ENCODE results near the gene PNPLA3.

The PNPLA3 gene

DNA sequence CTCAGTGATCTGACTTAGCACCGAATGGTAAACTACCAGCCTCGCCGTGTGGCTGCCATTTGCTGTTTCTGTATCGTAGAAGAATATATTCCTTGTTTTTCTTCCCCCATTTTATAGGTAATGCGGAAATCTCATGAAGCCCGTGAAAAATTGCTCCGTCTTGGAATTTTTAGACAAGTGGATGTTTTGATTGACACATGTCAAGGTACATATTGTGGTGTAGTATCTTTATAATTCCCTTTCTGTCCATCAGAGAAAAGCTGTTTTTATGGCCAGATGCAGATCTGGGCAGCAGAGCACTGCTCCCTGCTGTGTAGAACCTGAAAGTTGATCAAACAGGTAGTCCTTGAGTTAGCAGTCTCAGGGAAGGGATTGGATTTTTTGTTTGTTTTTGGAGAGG is 45.0 kb downstream of the PNPLA3 start:
- no peak for DNase-seq

DNA sequence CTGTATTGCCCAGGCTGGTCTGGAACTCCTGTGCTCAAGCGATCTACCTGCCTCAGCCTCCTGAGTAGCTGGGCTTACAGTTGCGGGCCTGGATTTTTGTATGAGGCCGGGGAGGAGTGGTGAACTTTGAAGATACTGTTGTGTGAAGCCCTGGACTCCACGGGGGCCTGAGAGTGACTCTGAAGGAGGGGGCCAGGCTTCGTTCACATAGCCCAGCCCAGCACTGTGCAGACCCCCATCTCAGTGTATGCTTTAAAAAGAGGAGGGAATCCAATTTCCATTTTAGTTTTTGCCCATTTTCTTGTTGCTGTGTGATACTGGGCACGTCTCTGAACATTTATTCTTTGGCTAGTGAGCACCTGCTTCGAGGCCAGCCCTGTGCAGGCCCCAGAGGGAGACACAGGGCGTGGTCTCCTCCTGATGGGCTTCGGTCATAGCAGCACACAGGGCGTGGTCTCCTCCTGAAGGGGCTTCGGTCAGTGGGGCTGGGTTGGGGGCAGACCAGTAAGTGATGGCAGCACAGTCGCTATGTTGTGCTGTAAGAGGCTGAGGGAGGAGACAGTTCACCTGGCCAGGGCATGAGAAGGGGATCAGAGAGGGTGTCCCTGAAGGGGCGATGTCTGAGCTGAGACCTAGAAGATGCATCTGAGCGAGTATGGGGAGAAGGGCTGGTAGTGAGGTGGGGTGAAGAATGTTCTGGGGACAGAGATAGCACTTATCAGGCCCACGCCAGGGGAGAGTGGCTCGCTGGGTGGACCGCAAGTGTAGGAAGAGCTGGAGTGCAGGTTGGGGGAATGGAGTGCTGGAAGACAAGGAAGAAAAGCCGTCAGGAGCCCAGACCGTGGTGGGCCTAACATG is 45.6 kb downstream of the PNPLA3 start:
- DNase-seq: no peak

DNA sequence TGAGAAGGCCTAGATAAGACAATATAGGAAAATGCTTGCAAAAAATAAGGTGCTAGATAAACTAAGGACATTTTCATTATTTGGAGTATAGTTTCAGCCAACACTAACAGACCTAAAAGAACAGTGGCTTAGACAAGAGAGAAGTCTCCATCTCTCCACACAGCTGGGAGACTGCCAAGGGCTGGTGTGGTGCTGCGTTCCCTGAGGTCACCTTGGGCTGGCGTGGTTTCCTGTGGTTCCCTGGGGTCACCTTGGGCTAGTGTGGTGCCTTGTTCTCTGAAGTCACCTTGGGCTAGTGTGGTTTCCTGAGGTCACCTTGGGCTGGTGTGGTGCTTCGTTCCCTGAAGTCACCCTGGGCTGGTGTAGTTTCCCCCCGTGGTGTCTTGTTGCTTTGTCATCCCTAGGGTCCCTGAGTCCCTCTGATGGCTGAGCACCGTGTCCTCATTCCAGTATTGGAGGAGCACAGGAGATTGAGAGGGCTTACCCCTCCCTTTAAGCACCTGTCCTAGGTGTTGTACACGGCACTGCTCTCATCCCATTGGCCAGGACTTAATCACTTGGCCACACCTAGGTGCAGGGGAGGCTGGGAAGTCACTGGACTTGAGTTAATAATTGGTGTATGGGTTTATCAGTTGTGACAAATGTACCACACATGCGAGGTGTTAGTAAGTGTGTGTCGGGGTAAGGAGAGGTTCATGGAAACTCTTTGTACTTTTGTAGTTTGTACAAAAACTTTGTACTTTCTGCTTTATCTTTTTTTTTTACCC is 46.6 kb downstream of the PNPLA3 start:
- DNase-seq: no peak

DNA sequence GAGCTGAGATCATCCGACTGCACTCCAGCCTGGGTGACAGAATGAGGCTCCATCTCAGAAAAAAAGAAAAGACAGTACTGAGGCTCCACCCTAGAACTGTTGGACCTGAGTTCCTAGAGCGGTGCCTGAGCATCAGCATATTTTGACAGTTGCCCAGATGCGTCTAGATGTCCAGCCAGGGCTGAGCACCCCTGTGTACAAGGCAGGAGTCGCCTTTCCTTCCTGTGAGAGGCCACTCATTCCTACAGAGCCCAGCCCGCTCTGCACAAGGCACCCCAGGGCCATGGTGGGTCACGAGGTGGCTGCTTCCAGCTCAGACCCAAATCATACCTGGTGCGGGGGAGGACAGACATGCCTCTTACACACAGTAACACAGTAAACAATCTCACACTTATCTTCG is 47.5 kb downstream of the PNPLA3 start:
- DNase-seq: no peak

DNA sequence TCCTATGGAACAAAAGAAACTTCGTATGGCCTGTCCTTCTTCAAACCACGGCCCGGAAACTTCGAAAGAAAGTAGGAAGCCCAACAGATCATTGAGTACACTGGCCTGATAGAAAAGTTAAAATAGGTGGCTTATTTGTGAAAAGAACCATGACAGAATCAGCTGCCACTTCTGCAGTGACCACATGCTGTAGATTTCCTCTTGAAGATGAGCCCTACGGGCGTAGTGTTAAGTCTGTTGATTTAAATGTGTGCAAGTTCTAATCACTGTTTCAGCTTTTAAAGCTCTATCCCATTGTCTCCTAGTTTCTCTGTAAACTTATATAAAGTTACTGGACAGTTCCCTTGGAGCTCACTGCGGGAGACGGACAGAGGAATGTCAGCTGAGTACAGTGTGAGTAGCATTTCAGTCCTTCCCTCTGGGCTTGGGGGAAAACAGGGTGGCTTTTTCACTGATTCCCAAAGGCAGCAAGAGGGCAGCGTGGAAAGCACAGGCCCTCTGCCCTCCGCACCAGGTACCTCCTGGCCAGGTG is 49.4 kb downstream of the PNPLA3 start:
- no peak for DNase-seq

DNA sequence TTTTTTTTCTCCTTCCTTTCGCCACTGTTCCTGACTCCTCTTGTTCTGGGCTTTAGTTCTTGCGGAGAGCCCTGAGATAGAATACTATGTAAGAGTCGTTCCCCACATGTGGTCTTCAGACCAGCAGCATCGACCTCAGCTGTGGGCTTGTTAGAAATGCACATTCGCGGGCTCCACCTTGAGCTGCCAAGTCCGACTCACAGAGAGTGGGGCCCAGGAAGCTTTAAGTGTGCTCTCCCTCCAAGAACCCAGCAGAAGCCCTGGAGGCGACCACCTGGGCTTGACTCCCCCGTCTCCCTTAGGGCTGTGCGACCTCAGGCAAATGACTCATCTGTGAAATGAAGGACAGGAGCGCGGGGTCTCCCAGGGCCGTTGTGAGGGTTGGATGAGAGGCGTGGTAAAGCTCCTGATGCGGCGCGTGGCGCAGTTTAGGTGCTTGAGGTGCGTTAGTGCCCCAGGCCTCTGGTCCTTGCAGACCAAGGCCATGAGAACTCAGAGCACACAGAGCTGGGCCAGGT is 50.5 kb downstream of the PNPLA3 start:
- no peak for DNase-seq

DNA sequence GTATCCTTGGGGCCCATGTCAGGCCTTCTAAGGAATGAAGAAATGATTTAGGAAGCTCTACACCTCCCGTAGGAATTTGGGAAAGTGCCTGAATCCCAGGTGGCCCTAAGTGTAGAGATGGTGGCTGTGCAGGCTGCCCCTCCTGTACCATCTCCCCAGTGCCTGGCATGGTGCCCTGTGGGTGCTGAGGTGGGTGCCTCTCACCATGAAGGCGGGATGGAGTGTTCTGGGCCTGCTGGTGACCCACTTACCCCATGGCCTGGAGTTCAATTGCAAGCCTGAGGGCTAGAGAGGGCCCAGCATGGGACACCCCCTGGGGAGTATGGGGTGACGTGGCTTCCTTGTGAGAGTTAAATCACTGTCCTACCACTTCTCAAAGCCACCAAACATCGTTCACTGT is 51.4 kb downstream of the PNPLA3 start:
- DNase-seq: no peak

DNA sequence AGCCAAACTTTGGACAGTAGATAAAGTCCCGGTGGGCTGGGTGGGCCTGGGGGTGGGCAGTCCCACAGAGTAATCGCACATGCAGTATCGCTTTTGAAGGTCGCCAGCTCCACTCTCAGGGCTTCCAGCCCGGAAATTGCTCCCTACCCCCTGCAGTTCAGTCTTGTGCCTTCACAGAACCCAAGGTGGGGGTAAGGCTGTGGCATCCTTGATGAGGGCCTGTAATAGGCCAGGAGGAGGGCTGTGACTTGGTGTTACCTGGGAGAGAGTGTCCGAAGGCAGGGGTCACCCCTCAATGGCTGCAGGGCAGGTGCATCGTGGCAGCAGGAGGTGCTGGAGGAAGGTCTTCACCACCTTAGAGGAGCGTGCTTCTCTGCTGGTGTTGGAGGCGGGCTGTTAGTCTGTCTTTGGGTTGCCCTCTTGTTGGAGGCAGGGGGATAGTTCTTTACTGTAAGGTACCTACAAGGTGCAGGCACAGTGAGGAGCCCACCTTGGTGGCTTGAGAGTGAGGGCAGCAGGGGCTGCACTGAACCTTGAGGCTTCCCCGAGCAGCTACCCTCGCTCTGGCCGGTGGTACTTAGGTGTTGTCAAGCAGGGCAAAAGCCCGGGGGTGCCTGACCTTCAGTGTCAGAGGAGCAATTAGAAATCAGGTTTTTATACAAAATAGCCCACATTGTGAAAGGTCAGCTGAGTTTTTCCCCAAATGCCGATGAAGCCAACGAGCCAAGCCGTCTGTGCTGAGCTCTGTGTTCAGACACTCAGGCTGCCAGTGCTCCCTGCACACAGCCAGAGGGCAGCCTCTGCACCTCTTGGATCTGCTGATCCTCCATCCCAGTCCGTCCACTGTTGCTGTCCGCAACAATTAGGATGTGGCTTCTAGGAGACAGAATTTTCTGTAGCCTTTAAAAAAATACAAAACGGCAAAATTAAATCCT is 53.5 kb downstream of the PNPLA3 start:
- DNase-seq: no peak

DNA sequence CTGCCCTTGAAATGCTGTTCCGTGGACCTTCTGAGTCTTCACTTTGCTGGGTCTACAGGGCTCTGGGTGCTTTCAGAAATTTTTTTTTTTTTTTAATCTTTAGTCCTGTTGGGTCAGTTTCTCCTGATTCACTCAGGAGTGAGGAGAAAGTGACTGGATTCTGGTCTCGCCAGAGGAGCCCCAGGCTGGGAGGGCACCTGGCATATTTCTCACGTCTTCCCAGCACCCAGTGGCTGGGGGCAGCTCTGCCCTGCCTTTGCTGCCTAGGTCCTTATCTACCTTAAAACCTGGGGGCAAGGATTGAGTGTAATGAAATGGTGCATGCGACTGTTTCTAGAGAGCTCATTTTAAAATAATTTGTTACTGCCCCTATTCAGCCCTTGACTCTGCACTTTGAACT is 55.0 kb downstream of the PNPLA3 start:
- DNase-seq: no peak

DNA sequence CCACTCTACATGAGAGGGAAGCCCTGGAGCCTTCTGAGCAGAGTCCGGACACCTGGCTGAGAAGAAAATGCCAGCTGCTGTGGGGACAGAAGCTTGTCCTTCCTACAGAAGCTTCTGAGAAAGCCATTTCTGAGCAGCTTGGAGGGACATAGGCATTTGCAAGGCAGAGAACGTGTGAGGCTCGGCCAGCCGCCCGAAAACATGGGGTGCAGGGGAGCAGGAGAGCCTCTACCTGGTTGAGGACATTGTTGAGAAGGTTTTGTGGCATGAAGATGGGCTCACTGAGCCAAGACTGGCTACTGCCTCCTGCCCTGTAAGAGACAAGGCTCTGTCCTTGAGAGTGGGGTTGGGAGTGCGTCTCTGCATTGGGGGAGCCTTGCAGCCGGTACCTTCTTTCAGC is 57.0 kb downstream of the PNPLA3 start:
- DNase-seq: no peak

DNA sequence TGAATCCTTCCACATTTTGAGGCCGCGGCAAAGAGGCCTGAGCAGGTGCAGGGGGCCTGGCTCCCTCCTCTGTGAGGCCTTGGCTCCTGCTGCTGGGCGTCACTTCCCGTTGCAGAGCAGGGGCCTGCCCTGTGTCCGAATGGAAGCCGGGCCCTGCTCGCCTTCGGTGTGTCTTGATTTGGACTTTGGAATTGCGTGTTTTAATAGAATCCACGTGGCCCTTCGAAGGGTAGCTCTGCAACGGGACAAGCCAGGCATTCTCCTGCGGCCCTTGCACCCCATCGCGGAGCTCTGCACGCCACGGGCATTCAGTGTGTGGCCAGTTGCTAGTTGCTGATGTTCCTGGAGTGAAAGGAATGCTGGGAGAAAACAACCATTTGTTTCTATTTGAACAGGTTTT is 57.4 kb downstream of the PNPLA3 start:
- DNase-seq: no peak

DNA sequence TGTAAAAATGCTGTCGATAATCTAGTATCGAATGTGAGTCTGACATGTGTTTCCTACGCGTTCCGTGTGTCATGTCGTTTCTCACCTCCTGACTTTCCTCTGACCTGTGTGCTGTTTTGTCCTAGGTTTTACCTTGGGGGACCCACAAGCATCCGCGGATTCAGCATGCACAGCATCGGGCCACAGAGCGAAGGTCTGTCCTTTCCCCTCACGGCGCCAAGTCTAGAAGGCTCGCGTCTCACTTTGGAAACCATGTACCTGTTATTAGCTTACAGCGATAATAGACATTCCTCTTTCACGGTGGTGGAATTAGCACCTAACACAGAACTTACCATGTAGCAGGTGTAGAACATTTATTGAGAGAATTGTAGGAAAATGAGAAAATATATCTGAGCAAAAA is 60.2 kb downstream of the PNPLA3 start:
- no peak for DNase-seq

DNA sequence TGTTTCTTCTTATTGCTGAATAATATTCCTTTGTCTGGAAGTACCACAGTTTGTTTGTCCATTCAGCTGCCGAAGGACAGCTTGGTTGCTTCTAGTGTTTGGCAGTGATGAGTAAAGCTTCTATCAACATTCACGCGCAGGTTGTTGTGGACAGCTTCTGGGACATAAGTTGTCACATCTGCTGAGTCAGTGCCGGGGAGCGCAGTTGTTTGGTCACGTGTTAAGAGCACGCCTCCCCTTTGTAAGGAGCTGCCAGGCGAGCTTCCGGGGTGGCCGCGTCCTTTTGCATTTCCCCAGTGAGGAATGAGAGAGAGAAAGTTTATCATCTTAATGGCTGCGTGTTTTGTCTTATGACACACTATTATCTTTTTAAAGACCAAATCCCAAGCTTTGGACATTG is 61.9 kb downstream of the PNPLA3 start:
- DNase-seq: no peak

DNA sequence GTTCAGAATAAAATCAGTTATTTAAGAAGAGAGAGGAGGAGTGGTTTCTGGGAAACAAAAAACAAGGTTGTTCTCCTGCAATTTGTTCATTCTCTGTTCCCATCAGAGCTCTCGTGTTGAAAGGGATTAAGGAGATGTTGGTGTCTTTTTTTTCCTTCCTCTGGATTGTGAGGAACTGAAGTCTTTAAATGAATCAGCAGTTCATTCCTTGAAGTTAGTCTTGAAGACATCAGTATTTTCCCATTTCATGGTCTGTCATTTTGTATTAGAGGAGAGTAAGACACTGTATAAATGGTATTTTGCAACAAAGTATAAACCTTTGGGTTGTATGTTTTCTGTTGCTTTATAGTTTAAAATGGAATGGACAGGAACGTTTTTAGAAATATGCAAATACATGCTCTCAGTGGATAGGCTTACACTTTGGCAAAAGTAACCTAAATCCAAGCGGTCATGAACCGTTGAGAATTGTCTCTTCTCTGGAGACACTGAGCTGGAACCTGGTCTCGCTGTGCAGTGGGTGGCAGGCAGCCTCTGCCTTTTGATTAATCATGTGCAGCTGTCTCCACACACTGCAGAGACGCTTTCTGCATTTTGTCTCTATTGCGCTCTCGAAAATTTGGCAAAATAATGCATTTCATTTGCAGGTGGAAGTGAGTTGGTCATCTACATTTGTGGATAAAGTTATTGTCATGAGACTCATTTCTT is 64.7 kb downstream of the PNPLA3 start:
- no peak for DNase-seq

DNA sequence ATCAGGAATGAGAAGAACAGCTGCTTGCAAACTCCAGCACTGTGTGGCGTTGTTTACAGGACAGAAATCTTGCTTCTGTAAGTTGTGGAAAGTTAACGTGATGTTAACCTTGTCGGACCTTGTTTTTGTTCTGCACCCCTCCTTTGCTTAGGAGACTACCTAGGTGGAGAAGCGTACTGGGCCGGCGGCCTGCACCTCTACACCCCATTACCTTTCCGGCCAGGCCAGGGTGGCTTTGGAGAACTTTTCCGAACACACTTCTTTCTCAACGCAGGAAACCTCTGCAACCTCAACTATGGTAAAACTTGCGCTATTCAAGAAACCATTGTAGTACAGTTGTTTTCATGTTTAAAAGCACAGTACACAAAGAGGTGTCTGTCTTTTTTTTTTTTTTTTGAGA is 65.4 kb downstream of the PNPLA3 start:
- no peak for DNase-seq

DNA sequence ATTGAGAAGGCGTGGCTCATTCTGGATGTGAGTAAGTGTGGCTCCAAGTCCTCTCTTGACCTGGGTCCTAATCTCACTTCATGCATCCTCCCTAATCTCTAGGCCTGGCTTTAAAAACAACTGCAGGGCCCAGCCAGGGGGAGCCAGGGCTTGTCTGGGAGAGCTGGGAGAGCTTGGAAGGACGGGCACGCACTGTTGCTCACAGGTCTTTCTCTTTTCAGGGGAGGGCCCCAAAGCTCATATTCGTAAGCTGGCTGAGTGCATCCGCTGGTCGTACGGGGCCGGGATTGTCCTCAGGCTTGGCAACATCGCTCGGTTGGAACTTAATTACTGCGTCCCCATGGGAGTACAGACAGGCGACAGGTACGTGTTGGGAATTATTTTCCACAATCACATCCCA is 66.4 kb downstream of the PNPLA3 start:
- no peak for DNase-seq

DNA sequence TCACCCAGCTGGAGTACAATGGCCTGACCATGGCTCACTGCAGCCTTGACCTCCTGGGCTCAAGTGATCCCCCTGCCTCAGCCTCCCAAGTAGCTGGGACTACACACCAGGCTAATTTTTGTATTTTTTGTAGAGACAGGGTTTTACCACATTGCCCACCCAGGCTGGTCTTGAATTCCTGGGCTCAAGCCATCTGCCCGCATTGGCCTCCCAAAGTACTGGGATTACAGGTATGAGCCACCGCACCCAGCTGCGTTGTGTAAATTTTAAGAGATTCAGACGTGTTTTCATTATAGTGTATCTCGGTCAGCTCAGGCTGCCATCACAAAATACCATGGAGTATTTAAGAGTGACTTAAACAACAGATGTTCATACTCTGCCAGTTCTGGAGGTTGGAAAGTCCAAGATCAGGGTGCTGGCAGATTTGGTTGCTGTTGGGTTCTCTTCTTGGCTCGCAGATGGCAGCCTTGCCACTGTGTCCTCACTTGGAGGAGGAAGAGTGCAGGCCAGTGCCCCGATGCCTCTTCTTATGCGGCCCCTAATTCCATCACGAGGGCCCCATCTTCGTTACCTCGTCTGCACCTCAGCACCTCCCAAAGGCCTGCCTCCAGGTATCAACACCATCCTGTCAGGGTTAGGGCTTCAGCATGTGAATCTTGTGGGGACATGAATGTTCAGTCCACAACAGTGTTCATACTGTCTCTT is 67.9 kb downstream of the PNPLA3 start:
- no peak for DNase-seq

DNA sequence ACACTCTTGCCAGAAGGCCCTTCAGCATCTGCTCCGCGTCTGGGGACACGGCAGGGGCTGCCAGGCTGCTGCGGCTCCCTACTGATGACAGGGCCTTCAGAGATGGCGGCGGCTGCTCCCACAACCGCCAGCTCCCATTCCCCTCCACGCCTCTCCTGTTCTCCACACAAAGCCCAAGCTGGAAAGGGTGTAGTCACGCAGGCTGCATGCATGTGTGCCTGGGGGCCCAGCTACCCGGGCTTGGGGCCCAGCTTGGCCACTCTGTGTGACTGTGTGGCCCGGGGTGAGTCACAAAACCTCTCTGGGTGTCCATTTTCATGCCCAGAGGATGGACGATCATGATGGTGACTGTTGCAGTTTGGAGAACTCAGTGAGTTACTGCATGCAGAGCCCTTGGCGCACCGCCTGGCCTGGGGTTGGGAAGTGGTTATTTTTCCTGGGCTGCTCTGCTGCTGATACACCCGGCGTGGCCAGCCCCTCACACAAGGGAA is 68.8 kb downstream of the PNPLA3 start:
- peak; percentile 40 for DNase-seq

DNA sequence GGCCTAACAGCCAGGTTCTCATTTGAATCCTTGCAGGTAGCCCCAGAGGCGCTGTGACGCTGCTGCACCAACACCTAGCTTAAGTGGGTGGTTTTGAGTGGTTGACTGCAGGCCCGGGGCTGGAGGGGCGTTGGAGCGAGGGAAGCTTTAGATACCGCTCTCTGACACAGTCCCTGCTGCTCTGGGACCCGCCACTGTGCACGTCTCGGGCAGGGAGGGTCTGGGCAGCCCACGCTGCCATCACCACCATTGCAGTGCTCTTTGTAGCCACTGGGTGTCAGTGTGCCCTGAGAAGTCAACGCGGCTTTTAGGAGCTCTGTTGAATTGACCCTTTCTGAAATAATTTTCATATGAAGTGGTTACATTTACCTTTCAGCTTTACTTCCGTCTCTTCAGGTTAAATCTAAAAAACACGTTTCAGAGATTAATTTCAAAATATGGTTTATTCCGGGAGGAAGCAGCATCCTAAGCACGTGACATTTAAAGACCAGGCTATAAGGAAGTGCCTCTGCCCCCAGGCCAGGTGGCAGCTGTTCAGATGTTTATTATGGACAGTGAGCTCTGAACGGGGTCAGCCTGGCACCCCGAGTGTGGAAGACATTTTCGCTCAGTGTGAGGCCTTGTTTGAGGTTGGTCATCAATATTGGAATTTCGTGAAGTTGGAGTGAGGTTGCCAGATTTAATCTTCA is 69.6 kb downstream of the PNPLA3 start:
- DNase-seq: peak; percentile 66

DNA sequence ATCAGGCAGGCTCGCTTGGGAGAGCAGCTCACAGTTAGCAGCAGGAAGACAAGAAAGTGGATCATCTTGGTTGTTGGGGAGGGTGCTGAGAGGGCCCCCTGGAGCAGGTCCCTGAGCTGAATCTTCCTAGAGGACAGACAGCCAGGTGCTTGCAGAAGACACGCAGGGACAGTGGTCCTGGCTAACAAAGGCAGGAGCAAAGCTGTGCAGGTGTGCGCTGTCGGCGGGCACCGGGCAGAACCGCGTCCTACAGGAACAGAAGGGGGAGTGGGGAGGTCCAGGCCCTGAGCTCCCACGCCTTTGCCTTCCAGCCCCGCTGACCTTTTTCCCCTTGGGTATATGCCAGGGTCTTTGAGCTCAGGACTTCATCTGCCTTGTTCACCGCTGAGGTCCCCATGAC is 70.4 kb downstream of the PNPLA3 start:
- DNase-seq: no peak

DNA sequence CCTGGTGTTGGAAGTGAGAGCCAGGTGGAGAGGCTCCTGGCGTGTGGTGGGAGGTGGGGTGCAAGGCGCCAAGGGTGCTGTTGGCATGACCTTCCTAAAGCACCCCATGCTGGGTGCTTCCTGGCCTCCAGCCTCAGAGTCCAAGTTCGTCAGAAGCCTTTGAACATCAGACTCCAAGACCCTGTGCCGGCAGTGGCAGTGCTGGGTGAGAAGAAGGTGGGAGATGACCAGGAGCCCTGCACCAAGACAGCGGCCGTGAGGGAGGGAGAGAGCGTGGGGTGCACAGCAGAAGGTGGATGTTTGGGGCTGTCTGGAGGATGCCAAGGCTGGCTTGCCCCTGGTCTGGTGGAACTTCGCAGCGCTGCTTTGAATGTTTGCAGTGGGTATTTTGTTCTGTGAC is 70.8 kb downstream of the PNPLA3 start:
- DNase-seq: no peak

All from NCI-H1694 treated with DMSO at 0.1 percent for 48 hours (cell line).